Upper lobe of left lung (tissue), 4 donors: ENCODE results near the gene C1orf216.

Source experiments
- CTCF ChIP-seq, 6 experiments: fragments of 450-650 bp in 4 of 6; fragments of 200-600 bp in 2 of 6; sonication (generic) in 2 of 6; IDR thresholded peaks; one replicate each; pipeline ENCODE4 v1.5.1; 2016 to 2019; ENCODE audit warnings: antibody characterized with exemption in 6 of 6
- EP300 ChIP-seq, 4 donors: sonication (generic); formaldehyde crosslinking; IDR thresholded peaks; one replicate each; pipeline ENCODE4 v1.5.1; 2017; ENCODE audit warnings: antibody characterized with exemption in 4 of 4, control low read depth in 2 of 4
- POLR2A ChIP-seq, 4 donors: fragments of 450-650 bp; IDR thresholded peaks; one replicate each; pipeline ENCODE4 v1.5.1; 2016 to 2017; ENCODE audit warnings: antibody characterized with exemption in 4 of 4, mild to moderate bottlenecking in 2 of 4
- POLR2AphosphoS5 ChIP-seq, 2 donors: sonication (generic); formaldehyde crosslinking; IDR thresholded peaks; one replicate each; pipeline ENCODE4 v1.5.1; 2017; ENCODE audit warnings: antibody characterized with exemption in 2 of 2

DNA sequence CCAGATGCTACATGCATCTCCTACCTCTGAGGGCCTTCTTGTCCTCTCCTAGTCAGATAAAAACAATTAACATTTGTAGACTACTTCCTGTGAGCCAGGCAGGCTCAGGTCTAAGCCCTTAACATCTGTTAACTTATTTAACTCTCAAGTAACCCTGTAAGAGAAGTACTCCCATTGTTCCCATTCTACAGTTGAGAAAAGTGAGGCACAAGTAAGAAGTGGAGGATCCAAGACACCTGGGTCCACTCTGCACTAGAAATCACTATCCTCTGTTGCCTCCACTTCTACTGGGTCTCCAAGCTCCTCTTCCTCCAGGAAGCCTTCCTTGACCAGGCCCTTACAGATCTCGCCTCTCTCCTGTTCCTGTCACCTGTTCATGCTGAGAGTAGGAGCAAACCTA, 9.7 kb downstream of the C1orf216 start:
- TF ChIP-seq CTCF (IDR thresholded peaks at IDR 0.05) (no peak), EP300 (IDR thresholded peaks at IDR 0.05) (no peak), POLR2A (IDR thresholded peaks at IDR 0.05) (no peak), POLR2AphosphoS5 (IDR thresholded peaks at IDR 0.05) (no peak)
